ENCODE results near the gene CNTN5.

CNTN5 gene

DNA sequence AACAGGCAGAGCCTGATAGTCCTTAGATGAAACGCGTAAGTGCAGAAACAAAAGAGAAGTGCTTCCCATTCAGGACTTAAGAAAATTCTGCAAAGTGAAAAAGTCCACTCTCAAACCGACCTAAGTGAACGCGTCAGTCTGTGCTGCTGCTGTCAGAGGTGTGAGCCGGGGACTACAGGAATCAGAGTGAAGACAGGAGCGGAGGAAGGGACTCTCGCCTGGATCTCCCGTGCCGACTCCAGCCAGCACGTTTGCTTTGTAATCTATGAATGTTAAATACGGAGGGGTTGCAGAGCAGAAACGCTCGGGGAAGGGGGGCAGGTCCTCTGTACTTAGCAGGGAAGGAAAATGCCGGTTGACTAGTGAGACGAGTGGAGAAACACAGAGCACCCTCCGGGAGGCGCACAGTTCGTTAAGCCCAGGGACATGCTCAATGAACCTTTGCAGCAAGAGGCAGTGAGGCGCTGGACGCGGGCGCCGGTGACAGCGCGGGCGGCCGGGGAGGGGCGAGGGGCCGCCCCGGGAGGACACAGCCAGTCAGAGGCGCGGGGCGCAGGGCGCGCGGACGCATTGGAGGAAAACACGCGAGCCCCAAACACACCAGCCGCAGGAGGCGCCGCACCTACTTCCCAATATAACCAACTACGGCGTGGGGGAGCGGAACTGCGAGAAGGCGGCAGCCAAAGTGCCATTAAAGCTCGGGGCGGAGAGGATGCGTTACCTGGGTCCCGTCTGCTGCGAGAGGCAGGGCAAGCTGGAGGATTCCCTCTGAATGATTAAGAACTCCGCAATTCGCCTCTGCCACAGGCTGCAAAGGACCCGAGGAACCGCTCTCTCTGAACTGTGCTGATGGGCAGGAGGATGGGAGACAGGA, at the start of gene CNTN5:
CNTN5 (plus strand) TSS at position 598 of the 874 bp plus-strand sequence.
- TF ChIP-seq, protein P1, sequence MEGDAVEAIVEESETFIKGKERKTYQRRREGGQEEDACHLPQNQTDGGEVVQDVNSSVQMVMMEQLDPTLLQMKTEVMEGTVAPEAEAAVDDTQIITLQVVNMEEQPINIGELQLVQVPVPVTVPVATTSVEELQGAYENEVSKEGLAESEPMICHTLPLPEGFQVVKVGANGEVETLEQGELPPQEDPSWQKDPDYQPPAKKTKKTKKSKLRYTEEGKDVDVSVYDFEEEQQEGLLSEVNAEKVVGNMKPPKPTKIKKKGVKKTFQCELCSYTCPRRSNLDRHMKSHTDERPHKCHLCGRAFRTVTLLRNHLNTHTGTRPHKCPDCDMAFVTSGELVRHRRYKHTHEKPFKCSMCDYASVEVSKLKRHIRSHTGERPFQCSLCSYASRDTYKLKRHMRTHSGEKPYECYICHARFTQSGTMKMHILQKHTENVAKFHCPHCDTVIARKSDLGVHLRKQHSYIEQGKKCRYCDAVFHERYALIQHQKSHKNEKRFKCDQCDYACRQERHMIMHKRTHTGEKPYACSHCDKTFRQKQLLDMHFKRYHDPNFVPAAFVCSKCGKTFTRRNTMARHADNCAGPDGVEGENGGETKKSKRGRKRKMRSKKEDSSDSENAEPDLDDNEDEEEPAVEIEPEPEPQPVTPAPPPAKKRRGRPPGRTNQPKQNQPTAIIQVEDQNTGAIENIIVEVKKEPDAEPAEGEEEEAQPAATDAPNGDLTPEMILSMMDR (IDR thresholded peaks at IDR 0.05) = peak; percentile 36

DNA sequence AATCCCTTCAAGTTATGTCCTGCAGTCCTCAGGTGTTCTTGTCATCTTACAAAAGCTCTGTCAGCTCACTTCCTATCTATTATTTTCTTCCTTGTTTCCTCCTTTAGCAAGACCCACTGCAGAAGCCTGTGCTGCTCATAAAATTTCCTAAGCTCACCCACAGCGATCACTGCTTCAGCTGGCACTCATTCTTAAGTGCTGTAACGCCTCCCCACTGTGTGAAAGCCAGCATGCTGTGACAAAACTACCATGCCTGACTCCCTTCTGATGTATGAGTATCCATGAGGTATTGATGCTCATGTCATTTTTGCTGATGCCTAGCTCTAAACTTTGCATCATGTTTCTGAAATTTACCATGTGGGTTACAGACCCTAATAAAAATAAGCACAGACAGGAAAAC, 41.5 kb upstream of the CNTN5 start:
- TF ChIP-seq, protein P1 (IDR thresholded peaks at IDR 0.05) = no peak

DNA sequence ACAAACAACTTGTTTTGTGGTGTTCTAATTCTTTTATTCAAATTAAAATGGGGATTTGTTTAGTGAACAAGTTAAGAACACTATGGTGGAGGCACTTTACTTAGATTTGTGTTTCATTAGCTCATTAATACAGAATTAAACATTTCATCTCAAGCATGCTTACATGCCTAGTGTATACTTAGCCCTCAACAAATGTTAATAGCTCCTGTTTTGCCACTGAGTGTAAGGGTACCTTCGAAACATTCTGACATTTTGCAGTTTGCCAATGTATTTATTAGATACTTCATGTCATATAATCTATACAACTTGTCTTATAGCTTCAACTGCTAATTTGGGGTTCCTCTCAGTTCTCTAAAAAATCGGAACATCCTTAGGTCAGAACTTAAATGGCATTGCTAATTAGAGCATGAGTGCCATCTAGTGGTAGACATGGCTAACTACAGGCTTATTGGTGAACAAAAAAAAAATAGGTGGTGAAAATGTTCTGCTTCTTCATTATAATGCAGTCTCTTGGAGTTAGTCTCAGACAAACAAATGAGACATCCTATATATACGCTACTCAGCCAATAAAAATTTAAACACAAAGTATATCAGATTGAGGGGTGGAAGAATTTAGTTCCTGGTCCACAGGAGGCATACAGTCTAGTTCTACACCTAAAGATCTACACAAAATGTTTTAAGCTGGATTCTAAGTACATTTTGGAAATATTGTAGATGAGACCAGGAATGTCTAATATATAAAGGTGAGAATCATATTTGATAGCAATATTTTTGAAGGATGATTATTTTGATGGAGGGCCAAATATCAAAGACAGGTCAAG, 4.9 kb upstream of the CNTN5 start:
- TF ChIP-seq, protein P1 (IDR thresholded peaks at IDR 0.05) = peak; percentile 84

- TF ChIP-seq, protein P1 (IDR thresholded peaks at IDR 0.05) = no peak
Observed at GRCh38 chr11:99019696-99020095, 1.1 kb upstream of the CNTN5 start.

- TF ChIP-seq, protein P1 (IDR thresholded peaks at IDR 0.05) = no peak
Observed at GRCh38 chr11:99037057-99037456, 16.3 kb downstream of the CNTN5 start.

DNA sequence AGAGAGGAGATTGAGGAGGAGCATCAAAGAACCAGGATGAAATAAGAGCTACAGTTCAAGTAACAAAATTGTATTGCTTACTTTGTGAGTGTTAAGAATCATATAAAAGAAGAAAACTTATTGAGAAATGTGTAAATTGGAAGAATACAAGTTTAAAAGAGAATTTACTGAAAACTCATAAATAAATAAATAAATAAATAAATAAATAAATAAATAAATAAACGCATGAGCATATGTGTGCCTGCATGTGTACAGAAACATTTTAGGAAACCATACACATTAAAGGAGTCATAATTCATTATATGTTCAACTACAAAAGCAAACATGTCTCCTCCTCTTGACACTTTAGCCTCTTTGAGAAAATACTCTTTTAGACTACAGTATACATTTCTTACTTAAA, 42.6 kb downstream of the CNTN5 start:
- TF ChIP-seq, protein P1 (IDR thresholded peaks at IDR 0.05) = no peak

GRCh38 chr11:99065121-99065520, 44.4 kb downstream of the CNTN5 start:
- TF ChIP-seq, protein P1 (IDR thresholded peaks at IDR 0.05) = no peak
